HepG2 (cell line): ENCODE measurements around the gene MYOM1. TPM values are rescaled to one million over a fixed set of nuclear protein-coding genes. Genes with fewer than 3 reads are reported as not detected.

Experiments
- BORCS8-MEF2B ChIP-seq: sonication (generic); formaldehyde crosslinking; IDR thresholded peaks from 2 replicates; pipeline ENCODE4 v1.8.0; 2022; ENCODE audit warnings: mild to moderate bottlenecking, missing genetic modification reagents
- BRCA1 ChIP-seq: sonication (generic); formaldehyde crosslinking; IDR thresholded peaks from 2 replicates; pipeline ENCODE4 v1.4.0; 2020; ENCODE audit warnings: missing genetic modification reagents
- CEBPG ChIP-seq: IDR thresholded peaks from 2 replicates; pipeline ENCODE4 v1.6.1; 2016
- GATAD1 ChIP-seq: IDR thresholded peaks from 2 replicates; pipeline ENCODE4 v1.6.1; 2016; ENCODE audit warnings: missing genetic modification reagents, missing compliant biosample characterization
- NFAT5 ChIP-seq: sonication (generic); formaldehyde crosslinking; IDR thresholded peaks from 2 replicates; pipeline ENCODE4 v1.4.0; 2020; ENCODE audit warnings: missing genetic modification reagents
- RCOR2 ChIP-seq: IDR thresholded peaks from 2 replicates; pipeline ENCODE4 v1.6.1; 2016; ENCODE audit warnings: missing biosample characterization, missing genetic modification reagents
- SALL2 ChIP-seq: sonication (generic); formaldehyde crosslinking; IDR thresholded peaks from 2 replicates; pipeline ENCODE4 v1.8.1; 2023; ENCODE audit warnings: mild to moderate bottlenecking, missing genetic modification reagents, inconsistent platforms
- TCF7L2 ChIP-seq: IDR thresholded peaks from 2 replicates; pipeline ENCODE4 v1.6.1; 2011; ENCODE audit warnings: mild to moderate bottlenecking, low read depth, low read length, moderate library complexity
- TP53 ChIP-seq: sonication (generic); formaldehyde crosslinking; conservative IDR thresholded peaks from 2 replicates; pipeline ENCODE4 v1.4.0; 2020; ENCODE audit warnings: missing genetic modification reagents
- TRIM24 ChIP-seq: sonication (generic); formaldehyde crosslinking; IDR thresholded peaks from 2 replicates; pipeline ENCODE4 v1.8.0; 2022; ENCODE audit warnings: mild to moderate bottlenecking, missing genetic modification reagents
- ZFP91 ChIP-seq: sonication (generic); formaldehyde crosslinking; IDR thresholded peaks from 2 replicates; pipeline ENCODE4 v1.9.0; 2022; ENCODE audit warnings: missing genetic modification reagents, mild to moderate bottlenecking, borderline replicate concordance
- ZNF281 ChIP-seq: sonication (generic); formaldehyde crosslinking; IDR thresholded peaks from 2 replicates; pipeline ENCODE4 v1.4.0; 2020; ENCODE audit warnings: missing genetic modification reagents, borderline replicate concordance
- ZNF337 ChIP-seq: sonication (generic); formaldehyde crosslinking; IDR thresholded peaks from 2 replicates; pipeline ENCODE4 v1.5.1; 2020; ENCODE audit warnings: missing genetic modification reagents, low read depth, mild to moderate bottlenecking, borderline replicate concordance
- ZNF432 ChIP-seq: sonication (generic); formaldehyde crosslinking; IDR thresholded peaks from 2 replicates; pipeline ENCODE4 v1.5.0; 2020; ENCODE audit warnings: missing genetic modification reagents, mild to moderate bottlenecking, borderline replicate concordance
- ZNF451 ChIP-seq: sonication (generic); formaldehyde crosslinking; IDR thresholded peaks from 2 replicates; pipeline ENCODE4 v1.5.0; 2020; ENCODE audit warnings: mild to moderate bottlenecking, missing genetic modification reagents
- ZNF747 ChIP-seq: sonication (generic); formaldehyde crosslinking; IDR thresholded peaks from 2 replicates; pipeline ENCODE4 v1.8.1; 2023; ENCODE audit warnings: missing genetic modification reagents, mild to moderate bottlenecking, borderline replicate concordance
- ZNF878 ChIP-seq: sonication (generic); formaldehyde crosslinking; IDR thresholded peaks from 2 replicates; pipeline ENCODE4 v1.8.1; 2023; ENCODE audit warnings: mild to moderate bottlenecking, missing genetic modification reagents, moderate library complexity
- polyA plus RNA-seq, 8 experiments: library from polyadenylated mRNA; depleted of rRNA in 3 of 8; stranded (reverse) in 7 of 8; unstranded in 1 of 8; fragments of >200 nt; fragmentation: Illumina TruSeq in 4 of 8; extraction: Trizol in 4 of 8; gene quantifications; 2 replicates each; pipeline versions ENCODE4 v1.2.1 to v1.2.3, GENCODE V29; 2011 to 2016; ENCODE audit warnings: low read depth in 4 of 8, missing spikeins in 1 of 8, mixed read lengths in 1 of 8; ENCODE audit not compliant: insufficient read depth in 1 of 8
- total RNA-seq, 5 experiments: library from RNA; depleted of rRNA; stranded (reverse); fragments of >200 nt; fragmentation: Illumina TruSeq; extraction: Trizol; gene quantifications; 2 replicates each; pipeline ENCODE4 v1.2.3, GENCODE V29; 2016; ENCODE audit warnings: low read depth in 1 of 5
- TF ChIP-seq, protein P1 (sequence below): sonication (generic); formaldehyde crosslinking; IDR thresholded peaks from 2 replicates; pipeline ENCODE4 v1.8.1; 2022; ENCODE audit warnings: mild to moderate bottlenecking, missing genetic modification reagents
- TF ChIP-seq, protein P2 (sequence below): sonication (generic); formaldehyde crosslinking; IDR thresholded peaks from 2 replicates; pipeline ENCODE4 v1.8.1; 2023; ENCODE audit warnings: missing genetic modification reagents, mild to moderate bottlenecking, borderline replicate concordance

MYOM1 gene
- total and polyA plus RNA-seq, 2 of the 13 experiments (the other 11 are each of a cell fraction or from before 2014, with no cell fraction given): 0.46 to 0.98 TPM

GRCh38 chr18:3074087-3074486, 145.7 kb downstream of the MYOM1 start (continued):
- TF ChIP-seq ZNF281 (CRISPR knock-in tag) (peak; percentile 43; the same call in 1 of the 2 replicates), TRIM24 (CRISPR knock-in tag) (no peak), TP53 (no peak), ZNF747 (CRISPR knock-in tag) (no peak), SALL2 (CRISPR knock-in tag) (0 out of 2 replicates have a peak, but pooled peaks have one; percentile 34), ZNF878 (CRISPR knock-in tag) (no peak), ZNF451 (CRISPR knock-in tag) (no peak), BORCS8-MEF2B (CRISPR knock-in tag) (peak; percentile 35; the same call in 1 of the 2 replicates), BRCA1 (CRISPR knock-in tag) (no peak), TCF7L2 (no peak), NFAT5 (no peak), ZNF432 (CRISPR knock-in tag) (no peak), ZFP91 (no peak), CEBPG (CRISPR knock-in tag) (peak; percentile 70), ZNF337 (CRISPR knock-in tag) (no peak), GATAD1 (CRISPR knock-in tag) (0 out of 2 replicates have a peak, but pooled peaks have one; percentile 21), RCOR2 (CRISPR knock-in tag) (0 out of 2 replicates have a peak, but pooled peaks have one; percentile 40)
- TF ChIP-seq, protein P1, sequence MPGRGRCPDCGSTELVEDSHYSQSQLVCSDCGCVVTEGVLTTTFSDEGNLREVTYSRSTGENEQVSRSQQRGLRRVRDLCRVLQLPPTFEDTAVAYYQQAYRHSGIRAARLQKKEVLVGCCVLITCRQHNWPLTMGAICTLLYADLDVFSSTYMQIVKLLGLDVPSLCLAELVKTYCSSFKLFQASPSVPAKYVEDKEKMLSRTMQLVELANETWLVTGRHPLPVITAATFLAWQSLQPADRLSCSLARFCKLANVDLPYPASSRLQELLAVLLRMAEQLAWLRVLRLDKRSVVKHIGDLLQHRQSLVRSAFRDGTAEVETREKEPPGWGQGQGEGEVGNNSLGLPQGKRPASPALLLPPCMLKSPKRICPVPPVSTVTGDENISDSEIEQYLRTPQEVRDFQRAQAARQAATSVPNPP (CRISPR knock-in tag): no peak
- TF ChIP-seq, protein P2, sequence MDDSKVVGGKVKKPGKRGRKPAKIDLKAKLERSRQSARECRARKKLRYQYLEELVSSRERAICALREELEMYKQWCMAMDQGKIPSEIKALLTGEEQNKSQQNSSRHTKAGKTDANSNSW: no peak
